ENCODE data around the gene EXOSC5. TPM values are rescaled to one million over a fixed set of nuclear protein-coding genes. Genes with fewer than 3 reads are reported as not detected.
"Not testable (repeated sequence)": the region's sequence is repeated elsewhere in the genome, so short reads cannot be mapped to it uniquely, and the experiment has no call there.

Gene EXOSC5
- total RNA-seq, 1 donor from 2014 or later = 13.0 TPM

- Histone ChIP-seq H3K4me1 (ENCODE audit: control insufficient read depth in 3 of 3, insufficient read depth in 3 of 3, low read length in 3 of 3) (peaks cover 10 to 29% (median 18%) of the 10 kb centered on the region in 3 donors), H3K9me3 (ENCODE audit: control insufficient read depth in 3 of 3, low read length in 3 of 3) (no peaks in the 10 kb centered on the region), H3K4me3 (ENCODE audit: low read length in 3 of 3) (peak within 1 kb of the TSS; percentile 64 to 74 (median 70)), H3K36me3 (ENCODE audit: control insufficient read depth in 3 of 3, insufficient read depth in 3 of 3, low read length in 3 of 3) (no peaks in the 10 kb centered on the region), H3K27ac (ENCODE audit: low read depth, low read length) (peak within 1 kb of the TSS; percentile 19), H3K27me3 (ENCODE audit: control insufficient read depth in 3 of 3, insufficient read depth in 3 of 3, low read length in 3 of 3) (peaks cover 0 to 8% (median 7%) of the 10 kb centered on the region in 3 donors), H3K9ac (ENCODE audit: low read depth in 1 of 3, low read length in 3 of 3) (peak within 1 kb of the TSS; percentile 69 to 72 (median 70))
Observed at GRCh38 chr19:41376241-41376997, 20.7 kb downstream of the EXOSC5 start, which contains the start of gene TMEM91. Gene TMEM91, plus strand, starts transcription at chr19:41376533. Its CDS starts 1,777 bp downstream, at chr19:41378310.

DNA sequence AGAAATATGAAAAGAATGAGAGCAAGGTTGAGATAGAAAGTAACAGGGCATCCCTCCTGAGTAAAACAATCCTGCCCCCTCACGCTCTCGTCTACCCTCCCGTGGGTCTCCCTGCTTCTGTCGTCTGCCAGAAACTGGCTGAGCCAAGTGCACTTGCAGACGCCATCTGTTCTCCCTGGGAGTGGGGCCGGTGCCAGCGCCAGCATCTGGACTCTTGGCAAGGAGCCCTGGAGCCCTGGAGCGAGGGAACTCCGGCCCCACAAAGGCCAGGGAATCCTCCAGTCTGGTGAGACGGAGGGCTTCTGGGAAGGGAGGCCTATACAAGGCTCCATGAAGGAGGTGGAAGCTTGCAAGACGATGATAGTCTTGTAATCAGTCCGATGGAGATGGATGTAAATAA is 23.2 kb downstream of the EXOSC5 start:
- no peak overlapping the region for H3K27ac ChIP-seq (ENCODE audit: low read depth, low read length)
- H3K4me3 ChIP-seq (ENCODE audit: low read length in 3 of 3) = no peak overlapping the region
- H3K4me1 ChIP-seq (ENCODE audit: control insufficient read depth in 3 of 3, insufficient read depth in 3 of 3, low read length in 3 of 3) = peaks cover 10 to 24% (median 18%) of the 10 kb centered on the region in 3 donors
- H3K36me3 ChIP-seq (ENCODE audit: control insufficient read depth in 3 of 3, insufficient read depth in 3 of 3, low read length in 3 of 3) = no peaks in the 10 kb centered on the region
- peak overlapping the region in 1 of 3 donors; percentile 33 for H3K9ac ChIP-seq (ENCODE audit: low read depth in 1 of 3, low read length in 3 of 3)
- peaks cover 0 to 8% (median 7%) of the 10 kb centered on the region in 3 donors for H3K27me3 ChIP-seq (ENCODE audit: control insufficient read depth in 3 of 3, insufficient read depth in 3 of 3, low read length in 3 of 3)
- H3K9me3 ChIP-seq (ENCODE audit: control insufficient read depth in 3 of 3, low read length in 3 of 3) = no peaks in the 10 kb centered on the region

GRCh38 chr19:41372501-41372900 is 24.7 kb downstream of the EXOSC5 start:
- no peak overlapping the region for H3K4me3 ChIP-seq (ENCODE audit: low read length in 3 of 3)
- H3K27ac ChIP-seq (ENCODE audit: low read depth, low read length) = no peak overlapping the region
- no peak overlapping the region for H3K9ac ChIP-seq (ENCODE audit: low read depth in 1 of 3, low read length in 3 of 3)
- no peaks in the 10 kb centered on the region for H3K9me3 ChIP-seq (ENCODE audit: control insufficient read depth in 3 of 3, low read length in 3 of 3)
- peaks cover 0 to 8% (median 7%) of the 10 kb centered on the region in 3 donors for H3K27me3 ChIP-seq (ENCODE audit: control insufficient read depth in 3 of 3, insufficient read depth in 3 of 3, low read length in 3 of 3)
- no peaks in the 10 kb centered on the region for H3K36me3 ChIP-seq (ENCODE audit: control insufficient read depth in 3 of 3, insufficient read depth in 3 of 3, low read length in 3 of 3)
- H3K4me1 ChIP-seq (ENCODE audit: control insufficient read depth in 3 of 3, insufficient read depth in 3 of 3, low read length in 3 of 3) = peaks cover 10 to 24% (median 18%) of the 10 kb centered on the region in 3 donors

GRCh38 chr19:41371541-41371940 is 25.6 kb downstream of the EXOSC5 start:
- Histone ChIP-seq H3K27me3 (ENCODE audit: control insufficient read depth in 3 of 3, insufficient read depth in 3 of 3, low read length in 3 of 3) (peaks cover 0 to 8% (median 4%) of the 10 kb centered on the region in 3 donors), H3K4me3 (ENCODE audit: low read length in 3 of 3) (no peak overlapping the region), H3K36me3 (ENCODE audit: control insufficient read depth in 3 of 3, insufficient read depth in 3 of 3, low read length in 3 of 3) (no peaks in the 10 kb centered on the region), H3K4me1 (ENCODE audit: control insufficient read depth in 3 of 3, insufficient read depth in 3 of 3, low read length in 3 of 3) (peaks cover 10 to 17% (median 12%) of the 10 kb centered on the region in 3 donors), H3K9me3 (ENCODE audit: control insufficient read depth in 3 of 3, low read length in 3 of 3) (no peaks in the 10 kb centered on the region), H3K27ac (ENCODE audit: low read depth, low read length) (no peak overlapping the region), H3K9ac (ENCODE audit: low read depth in 1 of 3, low read length in 3 of 3) (no peak overlapping the region)

DNA sequence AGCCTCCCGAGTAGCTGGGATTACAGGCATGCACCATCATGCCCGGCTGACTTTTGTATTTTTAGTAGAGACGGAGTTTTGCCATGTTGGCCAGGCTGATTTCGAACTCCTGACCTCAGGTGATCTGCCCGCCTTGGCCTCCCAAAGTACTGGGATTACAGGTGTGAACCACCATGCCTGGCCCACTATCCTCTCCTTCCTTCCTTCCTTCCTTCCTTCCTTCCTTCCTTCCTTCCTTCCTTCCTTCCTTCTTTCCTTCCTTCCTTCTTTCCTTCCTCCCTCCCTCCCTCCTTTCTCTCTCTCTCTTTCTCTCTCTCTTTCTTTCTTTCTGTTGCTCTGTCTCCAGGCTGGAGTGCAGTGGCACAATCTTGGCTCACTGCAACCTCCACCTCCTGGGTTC is 26.0 kb downstream of the EXOSC5 start:
- not testable (repeated sequence) for H3K36me3 ChIP-seq (ENCODE audit: control insufficient read depth in 3 of 3, insufficient read depth in 3 of 3, low read length in 3 of 3); H3K9ac ChIP-seq (ENCODE audit: low read depth in 1 of 3, low read length in 3 of 3); H3K27ac ChIP-seq (ENCODE audit: low read depth, low read length); H3K27me3 ChIP-seq (ENCODE audit: control insufficient read depth in 3 of 3, insufficient read depth in 3 of 3, low read length in 3 of 3); H3K4me3 ChIP-seq (ENCODE audit: low read length in 3 of 3); H3K9me3 ChIP-seq (ENCODE audit: control insufficient read depth in 3 of 3, low read length in 3 of 3)
- peaks cover 8 to 14% (median 9%) of the 10 kb centered on the region in 3 donors for H3K4me1 ChIP-seq (ENCODE audit: control insufficient read depth in 3 of 3, insufficient read depth in 3 of 3, low read length in 3 of 3)

DNA sequence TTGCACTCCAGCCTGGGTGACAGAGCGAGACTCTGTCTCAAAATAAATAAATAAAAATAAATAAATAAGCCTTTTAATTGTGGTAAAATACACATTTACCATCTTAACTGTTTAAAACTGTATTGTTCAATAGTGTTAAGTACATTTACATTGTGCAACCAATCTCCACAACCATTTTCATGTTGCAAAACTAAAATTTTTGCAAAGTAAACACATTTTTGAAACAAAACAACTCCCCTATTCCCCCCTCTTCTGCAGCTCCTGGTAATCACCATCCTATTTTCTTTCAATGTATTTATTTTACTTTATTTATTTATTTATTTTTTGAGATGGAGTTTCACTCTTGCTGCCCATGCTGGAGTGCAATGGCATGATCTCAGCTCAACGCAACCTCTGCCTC is 27.4 kb downstream of the EXOSC5 start:
- no peak overlapping the region for H3K9ac ChIP-seq (ENCODE audit: low read depth in 1 of 3, low read length in 3 of 3)
- peaks cover 7 to 15% (median 10%) of the 10 kb centered on the region in 3 donors for H3K4me1 ChIP-seq (ENCODE audit: control insufficient read depth in 3 of 3, insufficient read depth in 3 of 3, low read length in 3 of 3)
- H3K4me3 ChIP-seq (ENCODE audit: low read length in 3 of 3) = no peak overlapping the region
- no peaks in the 10 kb centered on the region for H3K9me3 ChIP-seq (ENCODE audit: control insufficient read depth in 3 of 3, low read length in 3 of 3)
- H3K27ac ChIP-seq (ENCODE audit: low read depth, low read length) = no peak overlapping the region
- H3K36me3 ChIP-seq (ENCODE audit: control insufficient read depth in 3 of 3, insufficient read depth in 3 of 3, low read length in 3 of 3) = no peaks in the 10 kb centered on the region
- H3K27me3 ChIP-seq (ENCODE audit: control insufficient read depth in 3 of 3, insufficient read depth in 3 of 3, low read length in 3 of 3) = peaks cover 0 to under 1% (median 0%) of the 10 kb centered on the region in 3 donors

- Histone ChIP-seq H3K4me3 (ENCODE audit: low read length in 3 of 3) (no peak overlapping the region), H3K36me3 (ENCODE audit: control insufficient read depth in 3 of 3, insufficient read depth in 3 of 3, low read length in 3 of 3) (no peaks in the 10 kb centered on the region), H3K27ac (ENCODE audit: low read depth, low read length) (peak overlapping the region; percentile 8), H3K4me1 (ENCODE audit: control insufficient read depth in 3 of 3, insufficient read depth in 3 of 3, low read length in 3 of 3) (peaks cover 11 to 17% (median 13%) of the 10 kb centered on the region in 3 donors), H3K9ac (ENCODE audit: low read depth in 1 of 3, low read length in 3 of 3) (no peak overlapping the region), H3K27me3 (ENCODE audit: control insufficient read depth in 3 of 3, insufficient read depth in 3 of 3, low read length in 3 of 3) (no peaks in the 10 kb centered on the region), H3K9me3 (ENCODE audit: control insufficient read depth in 3 of 3, low read length in 3 of 3) (no peaks in the 10 kb centered on the region)
Observed at GRCh38 chr19:41367848-41368301, 29.3 kb downstream of the EXOSC5 start.

DNA sequence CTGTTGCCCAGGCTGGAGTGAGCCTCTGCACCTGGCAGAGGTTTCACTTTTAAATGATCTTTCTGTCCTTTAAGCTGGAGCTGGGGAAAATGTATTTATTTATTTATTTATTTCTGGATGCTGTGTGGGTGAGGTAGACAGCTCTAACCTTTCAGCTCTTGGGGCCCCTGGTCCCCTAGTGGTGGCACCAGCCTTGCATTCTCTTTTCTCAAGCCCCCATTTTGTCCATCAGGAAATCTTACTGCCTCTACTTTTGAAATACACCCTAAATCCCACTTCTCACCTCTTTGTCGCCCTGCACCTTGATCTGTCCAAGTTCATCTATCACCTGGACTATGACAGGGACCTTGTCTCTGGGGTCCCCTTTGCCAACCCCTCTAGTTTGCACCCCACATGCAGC is 31.1 kb downstream of the EXOSC5 start:
- no peaks in the 10 kb centered on the region for H3K27me3 ChIP-seq (ENCODE audit: control insufficient read depth in 3 of 3, insufficient read depth in 3 of 3, low read length in 3 of 3)
- H3K4me3 ChIP-seq (ENCODE audit: low read length in 3 of 3) = no peak overlapping the region
- H3K27ac ChIP-seq (ENCODE audit: low read depth, low read length) = no peak overlapping the region
- H3K4me1 ChIP-seq (ENCODE audit: control insufficient read depth in 3 of 3, insufficient read depth in 3 of 3, low read length in 3 of 3) = peaks cover 11 to 17% (median 13%) of the 10 kb centered on the region in 3 donors
- H3K9me3 ChIP-seq (ENCODE audit: control insufficient read depth in 3 of 3, low read length in 3 of 3) = no peaks in the 10 kb centered on the region
- no peaks in the 10 kb centered on the region for H3K36me3 ChIP-seq (ENCODE audit: control insufficient read depth in 3 of 3, insufficient read depth in 3 of 3, low read length in 3 of 3)
- H3K9ac ChIP-seq (ENCODE audit: low read depth in 1 of 3, low read length in 3 of 3) = no peak overlapping the region

DNA sequence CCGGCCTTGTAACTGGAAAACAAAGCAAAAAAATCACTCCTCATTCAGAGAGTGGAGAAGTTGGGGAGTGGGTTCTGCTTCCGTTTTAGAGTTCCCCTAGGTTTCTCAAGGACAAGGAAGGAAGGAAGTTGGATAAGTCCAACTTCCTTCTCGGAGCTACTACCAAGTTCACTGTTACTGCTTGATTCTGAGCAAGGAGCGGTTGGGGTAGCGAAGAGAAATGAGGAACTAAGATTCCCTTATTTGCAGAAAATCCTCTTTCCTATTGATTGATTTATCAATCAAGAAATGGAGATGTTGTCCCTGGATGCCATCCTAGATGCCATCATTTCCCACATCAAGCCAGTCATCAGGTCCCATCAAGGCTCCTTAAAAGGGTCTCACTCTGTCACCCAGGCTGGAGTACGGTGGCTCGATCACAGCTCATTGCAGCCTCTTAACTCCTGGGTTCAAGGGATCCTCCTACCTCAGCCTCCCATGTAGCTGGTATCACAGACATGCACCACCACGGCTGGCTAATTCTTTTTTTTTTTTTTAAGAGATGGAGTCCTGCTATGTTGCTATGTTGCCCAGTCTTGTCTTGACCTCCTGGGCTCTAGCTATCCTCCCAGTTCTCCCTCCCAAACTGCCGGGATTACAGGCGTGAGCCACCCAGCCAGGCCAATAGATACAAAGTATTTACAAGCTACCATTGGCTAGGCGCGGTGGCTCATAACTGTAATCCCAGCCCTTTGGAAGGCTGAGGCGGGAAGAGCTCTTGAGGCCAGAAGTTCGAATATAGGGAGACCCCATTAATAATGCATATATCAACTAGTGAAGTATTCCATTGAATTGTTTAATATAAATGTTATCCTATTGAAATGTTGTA is 32.4 kb downstream of the EXOSC5 start:
- H3K9ac ChIP-seq (ENCODE audit: low read depth in 1 of 3, low read length in 3 of 3) = peak overlapping the region; percentile 89 to 96 (median 94)
- H3K27me3 ChIP-seq (ENCODE audit: control insufficient read depth in 3 of 3, insufficient read depth in 3 of 3, low read length in 3 of 3) = no peaks in the 10 kb centered on the region
- H3K4me3 ChIP-seq (ENCODE audit: low read length in 3 of 3) = peak overlapping the region; percentile 96 to 99 (median 98)
- H3K27ac ChIP-seq (ENCODE audit: low read depth, low read length) = peak overlapping the region; percentile 97
- no peaks in the 10 kb centered on the region for H3K9me3 ChIP-seq (ENCODE audit: control insufficient read depth in 3 of 3, low read length in 3 of 3)
- H3K36me3 ChIP-seq (ENCODE audit: control insufficient read depth in 3 of 3, insufficient read depth in 3 of 3, low read length in 3 of 3) = no peaks in the 10 kb centered on the region
- peaks cover 11 to 17% (median 13%) of the 10 kb centered on the region in 3 donors for H3K4me1 ChIP-seq (ENCODE audit: control insufficient read depth in 3 of 3, insufficient read depth in 3 of 3, low read length in 3 of 3)
